ENCODE results near the gene SH3PXD2A. TPM values are rescaled to one million over a fixed set of nuclear protein-coding genes. Genes with fewer than 3 reads are reported as not detected.
A peak's percentile ranks its signal among the peaks of the same experiment; 100 is the strongest.

SH3PXD2A gene
- total and polyA plus RNA-seq, 10 of the 15 experiments (the other 5 are each of a cell fraction or from before 2014, with no cell fraction given): 0.63 to 14.0 (median 4.4) TPM

DNA sequence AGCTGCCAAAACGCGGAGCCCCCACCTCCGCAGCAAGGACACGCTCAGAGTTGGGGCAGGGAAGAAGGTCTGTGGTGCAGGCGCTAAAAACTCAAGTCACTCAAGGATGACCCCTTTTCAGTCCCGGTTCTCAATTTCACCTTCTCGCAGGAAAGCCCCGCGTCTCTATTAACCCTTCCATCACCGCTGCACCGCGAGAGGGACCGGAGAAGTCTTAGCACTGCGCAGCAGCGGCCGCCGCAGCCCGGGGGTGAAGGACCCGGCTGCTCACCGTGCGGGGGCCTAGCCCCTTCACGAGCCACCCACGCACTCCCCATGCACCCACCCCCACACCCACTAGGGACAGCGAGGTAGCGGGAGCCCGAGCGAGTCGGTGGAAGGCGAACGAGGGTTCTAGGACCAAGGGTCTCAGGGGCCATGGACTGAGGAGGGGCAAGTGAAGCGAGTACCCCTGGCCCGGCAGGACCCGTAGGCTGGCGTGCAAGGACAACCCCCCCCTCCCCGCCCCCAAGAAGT is 162.9 kb downstream of the SH3PXD2A start (continued):
- TF ChIP-seq ETV6 (conservative IDR thresholded peaks at IDR 0.05 in 1 of 2, IDR thresholded peaks at IDR 0.05 in 1 of 2; ENCODE audit: borderline replicate concordance in 1 of 2, low read depth in 1 of 2) (no peak), MYB (IDR thresholded peaks at IDR 0.05; ENCODE audit: borderline replicate concordance, low read depth, low read length) (no peak), JUNB (IDR thresholded peaks at IDR 0.05) (no peak), ZNF24 (IDR thresholded peaks at IDR 0.05) (no peak), BACH1 (IDR thresholded peaks at IDR 0.05; ENCODE audit: borderline replicate concordance) (0 out of 2 replicates have a peak, but pooled peaks have one; percentile 7), DPF2 (IDR thresholded peaks at IDR 0.05) (peak; percentile 87), TCF12 (IDR thresholded peaks at IDR 0.05; ENCODE audit: low read depth, low read length) (0 out of 2 replicates have a peak, but pooled peaks have one; percentile 29), MTA2 (IDR thresholded peaks at IDR 0.05; ENCODE audit: low read depth) (peak; percentile 78), ZBED1 (IDR thresholded peaks at IDR 0.05; ENCODE audit: borderline replicate concordance) (no peak), ZZZ3 (IDR thresholded peaks at IDR 0.05; ENCODE audit: control insufficient read depth, insufficient read length, low read depth) (no peak), REST (IDR thresholded peaks at IDR 0.05; ENCODE audit: low read depth, low read length) (no peak), NR2F1 (conservative IDR thresholded peaks at IDR 0.05) (peak; percentile 25; the same call in 1 of the 2 replicates), TCF7 (IDR thresholded peaks at IDR 0.05; ENCODE audit: borderline replicate concordance) (no peak), CEBPZ (IDR thresholded peaks at IDR 0.05; ENCODE audit: low read depth, low read length) (no peak), CREM (IDR thresholded peaks at IDR 0.05; ENCODE audit: low read depth) (0 out of 2 replicates have a peak, but pooled peaks have one; percentile 24), MEF2A (IDR thresholded peaks at IDR 0.05; ENCODE audit: insufficient read depth, low read depth, low read length) (peak; percentile 27; the same call in 1 of the 2 replicates), FOXK2 (IDR thresholded peaks at IDR 0.05) (no peak), PAX5 (IDR thresholded peaks at IDR 0.05; ENCODE audit: borderline replicate concordance, low read depth, low read length) (peak; percentile 95)
- TF ChIP-seq, protein P1, sequence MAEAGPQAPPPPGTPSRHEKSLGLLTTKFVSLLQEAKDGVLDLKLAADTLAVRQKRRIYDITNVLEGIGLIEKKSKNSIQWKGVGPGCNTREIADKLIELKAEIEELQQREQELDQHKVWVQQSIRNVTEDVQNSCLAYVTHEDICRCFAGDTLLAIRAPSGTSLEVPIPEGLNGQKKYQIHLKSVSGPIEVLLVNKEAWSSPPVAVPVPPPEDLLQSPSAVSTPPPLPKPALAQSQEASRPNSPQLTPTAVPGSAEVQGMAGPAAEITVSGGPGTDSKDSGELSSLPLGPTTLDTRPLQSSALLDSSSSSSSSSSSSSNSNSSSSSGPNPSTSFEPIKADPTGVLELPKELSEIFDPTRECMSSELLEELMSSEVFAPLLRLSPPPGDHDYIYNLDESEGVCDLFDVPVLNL (IDR thresholded peaks at IDR 0.05; ENCODE audit: low read depth, low read length): no peak

Data from GM12878 (cell line).